Measurements from ENCODE around the gene ING5. TPM values are rescaled to one million over a fixed set of nuclear protein-coding genes. Genes with fewer than 3 reads are reported as not detected.

ING5 gene
- total RNA-seq, 1 experiment from 2014 or later = 12.8 TPM

DNA sequence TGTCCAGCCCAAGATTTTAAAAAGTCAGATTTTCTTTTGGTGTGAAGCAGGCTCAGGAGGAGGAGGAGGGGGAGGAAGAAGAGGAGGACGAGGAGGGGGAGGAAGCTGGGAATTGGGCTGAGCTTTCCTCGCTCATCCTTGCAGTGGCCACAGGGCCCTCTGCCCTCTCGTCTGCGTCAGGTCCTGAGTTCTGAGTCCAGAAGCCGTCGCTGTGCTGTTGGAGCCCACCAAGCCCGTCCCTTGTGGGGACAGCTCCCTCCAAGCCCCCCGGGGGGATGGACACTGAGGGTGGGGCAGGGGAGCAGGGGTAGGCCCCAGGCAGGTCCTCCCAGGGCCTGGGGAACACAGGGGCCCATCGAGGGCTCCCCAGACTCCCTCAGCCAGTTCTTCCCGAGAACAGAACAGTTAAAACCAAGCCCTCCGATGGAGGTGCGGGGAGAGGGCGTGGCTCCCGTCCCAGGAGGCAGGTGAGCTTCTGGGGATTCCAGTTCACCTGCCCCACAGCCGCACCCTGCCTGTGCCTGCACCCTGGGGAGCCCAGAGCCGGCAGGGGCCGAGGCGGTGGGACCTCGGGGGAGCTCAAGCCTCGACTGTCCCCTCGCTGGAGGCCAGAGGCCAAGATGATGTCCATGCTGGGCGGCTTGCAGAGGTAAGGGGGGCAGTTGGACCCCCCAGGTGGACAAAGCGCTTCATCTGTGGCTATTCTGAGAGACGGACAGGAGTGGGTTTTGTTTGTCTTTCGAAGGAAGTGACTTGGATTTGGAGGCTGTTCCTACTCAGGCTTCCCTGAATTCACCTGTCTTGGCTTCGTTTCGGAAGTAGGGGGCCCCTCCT lies 74.7 kb downstream of the ING5 start, which contains the start of gene GAL3ST2:
GAL3ST2 (plus strand) TSS at position 487 of the 834 bp plus-strand sequence; CDS start at position 621, 134 bp downstream.
- no peak for DNase-seq (ENCODE audit: low spot score)

DNA sequence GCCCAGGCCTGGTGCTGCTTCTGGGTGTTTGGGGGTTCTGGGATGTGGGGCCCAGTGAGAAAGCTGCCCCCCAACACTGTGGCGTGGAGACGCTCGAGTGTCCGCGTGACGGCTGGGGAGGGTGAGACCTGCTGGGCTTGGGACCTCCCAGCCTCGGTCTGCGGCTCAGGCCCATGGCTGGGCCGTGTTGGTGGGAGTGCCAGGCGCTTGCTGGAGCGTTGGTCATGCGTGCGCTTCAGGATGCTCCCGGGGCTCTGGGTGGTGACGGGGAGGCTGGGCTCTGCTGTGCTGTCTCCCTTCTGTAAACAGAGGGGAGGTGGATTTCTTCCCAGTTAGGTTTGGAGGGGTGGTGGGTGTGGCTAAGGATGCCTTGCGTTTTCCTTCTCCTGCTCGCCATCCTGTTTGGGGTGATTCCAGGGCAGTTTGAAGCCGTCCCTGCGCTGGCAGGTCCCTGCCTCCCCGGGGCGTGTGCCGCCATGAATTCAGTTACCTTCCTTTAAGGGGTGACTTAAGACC lies 75.4 kb downstream of the ING5 start:
- DNase-seq (ENCODE audit: low spot score) = no peak

GRCh38 chr2:241777686-241778627 lies 76.1 kb downstream of the ING5 start:
- DNase-seq (ENCODE audit: low spot score) = no peak

Other genes with a start within 250 kb of the ING5 start
- 201 and 202 TPM in 2 replicates for gene STK25, start 193.5 kb upstream of the ING5 start, total RNA-seq (2014; rRNA removed; shearing (Covaris generic))
- 0.07 and 0.60 TPM in 2 replicates for gene BOK, start 143.3 kb upstream of the ING5 start, total RNA-seq (2014; rRNA removed; shearing (Covaris generic))
- gene THAP4, start 64.9 kb upstream of the ING5 start, total RNA-seq (2014; rRNA removed; shearing (Covaris generic)) = 80.6 and 85.7 TPM in 2 replicates
- gene ATG4B, start 64.3 kb upstream of the ING5 start, total RNA-seq (2014; rRNA removed; shearing (Covaris generic)) = 111 and 132 TPM in 2 replicates
- gene DTYMK, start 15.2 kb upstream of the ING5 start, total RNA-seq (2014; rRNA removed; shearing (Covaris generic)) = 136 and 156 TPM in 2 replicates
- gene D2HGDH, start 32.6 kb downstream of the ING5 start, total RNA-seq (2014; rRNA removed; shearing (Covaris generic)) = 12.6 and 14.6 TPM in 2 replicates
- gene GAL3ST2, start 74.8 kb downstream of the ING5 start, total RNA-seq (2014; rRNA removed; shearing (Covaris generic)) = not detected in 2 replicates
- 0.22 TPM in 1 of 2 replicates, not detected in the other for gene NEU4, start 107.2 kb downstream of the ING5 start, total RNA-seq (2014; rRNA removed; shearing (Covaris generic))
- 0.10 TPM in 1 of 2 replicates, not detected in the other for gene PDCD1, start 156.9 kb downstream of the ING5 start, total RNA-seq (2014; rRNA removed; shearing (Covaris generic))
- gene RTP5, start 167.7 kb downstream of the ING5 start, total RNA-seq (2014; rRNA removed; shearing (Covaris generic)) = not detected in 2 replicates